Measurements from ENCODE around the gene CFAP157. TPM values are rescaled to one million over a fixed set of nuclear protein-coding genes. Genes with fewer than 3 reads are reported as not detected.

CFAP157 gene
- total RNA-seq, 4 donors from 2014 or later: 0.24 to 1.0 TPM; not detected in 2

- no peak for TF ChIP-seq CTCF (IDR thresholded peaks at IDR 0.05)
- ATAC-seq (ENCODE audit: low FRiP score) (peak; percentile 63), DNase-seq (ENCODE audit: low spot score) (no peak)
Observed at GRCh38 chr9:127742435-127743088, 35.8 kb downstream of the CFAP157 start.

- DNase-seq (ENCODE audit: low spot score) (no peak), ATAC-seq (ENCODE audit: low FRiP score) (no peak)
- TF ChIP-seq CTCF (IDR thresholded peaks at IDR 0.05): no peak
Observed at GRCh38 chr9:127744398-127745110, 37.8 kb downstream of the CFAP157 start.

- no peak for TF ChIP-seq CTCF (IDR thresholded peaks at IDR 0.05)
- ATAC-seq (ENCODE audit: low FRiP score) (no peak), DNase-seq (ENCODE audit: low spot score) (no peak)
Observed at GRCh38 chr9:127746959-127747569, 40.3 kb downstream of the CFAP157 start.

- DNase-seq (ENCODE audit: low spot score) (no peak), ATAC-seq (ENCODE audit: low FRiP score) (peak; percentile 29)
- TF ChIP-seq CTCF (IDR thresholded peaks at IDR 0.05): no peak
Observed at GRCh38 chr9:127749090-127749787, 42.5 kb downstream of the CFAP157 start.

- DNase-seq (ENCODE audit: low spot score) (no peak), ATAC-seq (ENCODE audit: low FRiP score) (no peak)
- no peak for TF ChIP-seq CTCF (IDR thresholded peaks at IDR 0.05)
Observed at GRCh38 chr9:127751269-127752054, 44.7 kb downstream of the CFAP157 start.

- DNase-seq (ENCODE audit: low spot score) (no peak), ATAC-seq (ENCODE audit: low FRiP score) (no peak)
- TF ChIP-seq CTCF (IDR thresholded peaks at IDR 0.05): no peak
Observed at GRCh38 chr9:127753148-127753547, 46.4 kb downstream of the CFAP157 start.

Measured in omental fat pad (tissue), 4 donors.